ENCODE results near the gene S100A7.

S100A7 gene

GRCh38 chr1:153437236-153437635, 23.2 kb downstream of the S100A7 start:
- no peak for DNase-seq (ENCODE audit: extremely low spot score)
- ChIA-PET CTCF (no interaction called here), POLR2A (no interaction called here)
- TF ChIP-seq L3MBTL2 (conservative IDR thresholded peaks at IDR 0.05): no peak
- no peak for TF ChIP-seq FOXA1 (IDR thresholded peaks at IDR 0.05)
- no peak for TF ChIP-seq FOXK2 (IDR thresholded peaks at IDR 0.05)
- TF ChIP-seq PKNOX1 (IDR thresholded peaks at IDR 0.05): no peak

GRCh38 chr1:153434746-153435455, 25.6 kb downstream of the S100A7 start:
- POLR2A ChIA-PET: interaction anchor here (0.7 kb wide), 1 partner anchor 9 kb away, joined by 4 read pairs; no protein-coding TSS in a partner anchor
- DNase-seq (ENCODE audit: extremely low spot score): no peak
- TF ChIP-seq FOXM1 (IDR thresholded peaks at IDR 0.05; ENCODE audit: borderline replicate concordance): no peak
- TF ChIP-seq ARNT (IDR thresholded peaks at IDR 0.05): no peak
- no peak for TF ChIP-seq LEF1 (IDR thresholded peaks at IDR 0.05; ENCODE audit: borderline replicate concordance)
- TF ChIP-seq BHLHE40 (IDR thresholded peaks at IDR 0.05; ENCODE audit: borderline replicate concordance): no peak
- no peak for TF ChIP-seq SUZ12 (IDR thresholded peaks at IDR 0.05)
- no peak for TF ChIP-seq TARDBP (IDR thresholded peaks at IDR 0.05)
- no peak for TF ChIP-seq L3MBTL2 (conservative IDR thresholded peaks at IDR 0.05)
- TF ChIP-seq FOXK2 (IDR thresholded peaks at IDR 0.05): no peak
- no peak for TF ChIP-seq PKNOX1 (IDR thresholded peaks at IDR 0.05)
- no peak for TF ChIP-seq HDGF (IDR thresholded peaks at IDR 0.05; ENCODE audit: borderline replicate concordance)
- no peak for TF ChIP-seq CTBP1 (IDR thresholded peaks at IDR 0.05; ENCODE audit: borderline replicate concordance)
- TF ChIP-seq ZNF384 (IDR thresholded peaks at IDR 0.05): no peak
- no peak for TF ChIP-seq ELF4 (IDR thresholded peaks at IDR 0.05)
- no peak for TF ChIP-seq SP1 (IDR thresholded peaks at IDR 0.05)
- CTCF ChIA-PET: no interaction called here

- ChIA-PET CTCF (interaction anchor here (0.7 kb wide), 1 partner anchor 182 kb away, joined by 3 read pairs; no protein-coding TSS in a partner anchor), POLR2A (no interaction called here)
- no peak for TF ChIP-seq TARDBP (IDR thresholded peaks at IDR 0.05)
- no peak for DNase-seq (ENCODE audit: extremely low spot score)
Measured at GRCh38 chr1:153432874-153433681, 27.4 kb downstream of the S100A7 start.

- POLR2A ChIA-PET: no interaction called here
- no peak for DNase-seq (ENCODE audit: extremely low spot score)
- no peak for TF ChIP-seq ZNF384 (IDR thresholded peaks at IDR 0.05)
- no peak for TF ChIP-seq PKNOX1 (IDR thresholded peaks at IDR 0.05)
- no peak for TF ChIP-seq HDGF (IDR thresholded peaks at IDR 0.05; ENCODE audit: borderline replicate concordance)
- no peak for TF ChIP-seq FOXM1 (IDR thresholded peaks at IDR 0.05; ENCODE audit: borderline replicate concordance)
- no peak for TF ChIP-seq BHLHE40 (IDR thresholded peaks at IDR 0.05; ENCODE audit: borderline replicate concordance)
- TF ChIP-seq CTBP1 (IDR thresholded peaks at IDR 0.05; ENCODE audit: borderline replicate concordance): no peak
- no peak for TF ChIP-seq SP1 (IDR thresholded peaks at IDR 0.05)
- no peak for TF ChIP-seq ELF4 (IDR thresholded peaks at IDR 0.05)
- no peak for TF ChIP-seq FOXK2 (IDR thresholded peaks at IDR 0.05)
- TF ChIP-seq SUZ12 (IDR thresholded peaks at IDR 0.05): no peak
- no peak for TF ChIP-seq ARNT (IDR thresholded peaks at IDR 0.05)
- TF ChIP-seq LEF1 (IDR thresholded peaks at IDR 0.05; ENCODE audit: borderline replicate concordance): no peak
- no peak for TF ChIP-seq TARDBP (IDR thresholded peaks at IDR 0.05)
- no peak for TF ChIP-seq FOXA1 (IDR thresholded peaks at IDR 0.05)
- TF ChIP-seq L3MBTL2 (conservative IDR thresholded peaks at IDR 0.05): no peak
- no peak for TF ChIP-seq NFRKB (IDR thresholded peaks at IDR 0.05)
- CTCF ChIA-PET: no interaction called here
Measured at GRCh38 chr1:153431928-153432327, 28.5 kb downstream of the S100A7 start.

GRCh38 chr1:153431427-153431826, 29.0 kb downstream of the S100A7 start:
- ChIA-PET POLR2A (no interaction called here), CTCF (no interaction called here)

More at GRCh38 chr1:153431427-153431826, 29.0 kb downstream of the S100A7 start:
- no peak for TF ChIP-seq NFRKB (IDR thresholded peaks at IDR 0.05)
- no peak for TF ChIP-seq ELF4 (IDR thresholded peaks at IDR 0.05)
- no peak for TF ChIP-seq L3MBTL2 (conservative IDR thresholded peaks at IDR 0.05)
- TF ChIP-seq CTBP1 (IDR thresholded peaks at IDR 0.05; ENCODE audit: borderline replicate concordance): no peak
- no peak for TF ChIP-seq FOXA1 (IDR thresholded peaks at IDR 0.05)
- TF ChIP-seq BHLHE40 (IDR thresholded peaks at IDR 0.05; ENCODE audit: borderline replicate concordance): no peak
- TF ChIP-seq ARNT (IDR thresholded peaks at IDR 0.05): no peak
- TF ChIP-seq HDGF (IDR thresholded peaks at IDR 0.05; ENCODE audit: borderline replicate concordance): no peak
- no peak for TF ChIP-seq TARDBP (IDR thresholded peaks at IDR 0.05)
- no peak for TF ChIP-seq FOXK2 (IDR thresholded peaks at IDR 0.05)
- no peak for TF ChIP-seq PKNOX1 (IDR thresholded peaks at IDR 0.05)
- no peak for TF ChIP-seq SP1 (IDR thresholded peaks at IDR 0.05)
- no peak for TF ChIP-seq SUZ12 (IDR thresholded peaks at IDR 0.05)
- no peak for TF ChIP-seq LEF1 (IDR thresholded peaks at IDR 0.05; ENCODE audit: borderline replicate concordance)
- no peak for TF ChIP-seq FOXM1 (IDR thresholded peaks at IDR 0.05; ENCODE audit: borderline replicate concordance)
- no peak for TF ChIP-seq ZNF384 (IDR thresholded peaks at IDR 0.05)
- DNase-seq (ENCODE audit: extremely low spot score): no peak

Data from HEK293T (cell line).